IPS-20b (cell line): ENCODE measurements around the gene OTULINL.
A peak's percentile ranks its signal among the peaks of the same experiment; 100 is the strongest.
"Not testable (repeated sequence)": the region's sequence is repeated elsewhere in the genome, so short reads cannot be mapped to it uniquely, and the experiment has no call there.

ENCODE experiments used
- H3K27ac ChIP-seq: one replicate; pipeline ENCODE4 v1.5.1; 2013; ENCODE audit warnings: low read length
- H3K27me3 ChIP-seq: 2 replicates; pipeline ENCODE4 v1.6.1; 2013; ENCODE audit warnings: mild to moderate bottlenecking, low read length, inconsistent platforms; ENCODE audit not compliant: insufficient read depth
- H3K36me3 ChIP-seq: 2 replicates; pipeline ENCODE4 v1.6.1; 2013; ENCODE audit warnings: low read depth, mild to moderate bottlenecking, inconsistent platforms, low read length, moderate library complexity; ENCODE audit not compliant: insufficient read depth
- H3K4me1 ChIP-seq: 2 replicates; pipeline ENCODE4 v1.6.1; 2013; ENCODE audit warnings: mild to moderate bottlenecking, control low read depth, inconsistent platforms, low read length, moderate library complexity; ENCODE audit not compliant: insufficient read depth
- H3K4me3 ChIP-seq: 2 replicates; pipeline ENCODE4 v1.5.1; 2013; ENCODE audit warnings: mild to moderate bottlenecking, low read length, inconsistent platforms
- H3K9ac ChIP-seq: 2 replicates; pipeline ENCODE4 v1.6.1; 2013; ENCODE audit warnings: low read depth, mild to moderate bottlenecking, inconsistent platforms, low read length, moderate library complexity
- H3K9me3 ChIP-seq: 2 replicates; pipeline ENCODE4 v1.6.1; 2013; ENCODE audit warnings: mild to moderate bottlenecking, low read depth, low read length, inconsistent platforms; ENCODE audit not compliant: insufficient read depth

Gene OTULINL

GRCh38 chr5:14581106-14581890, at the start of gene OTULINL:
TSS of gene OTULINL (plus strand) at chr5:14581792. CDS start at chr5:14581895, 103 bp downstream.
- Histone ChIP-seq H3K27ac (no peak within 1 kb of the TSS), H3K4me3 (peak within 1 kb of the TSS; percentile 75), H3K4me1 (no peaks in the 10 kb centered on the region; the same call in 1 of the 2 replicates), H3K9ac (peak within 1 kb of the TSS; percentile 70; the same call in 1 of the 2 replicates), H3K36me3 (no peaks in the 10 kb centered on the region), H3K27me3 (peaks cover 51% of the 10 kb centered on the region), H3K9me3 (peaks cover 3% of the 10 kb centered on the region; the same call in 1 of the 2 replicates)

GRCh38 chr5:14532180-14532579, 49.4 kb upstream of the OTULINL start:
- no peaks in the 10 kb centered on the region for H3K9me3 ChIP-seq
- H3K27ac ChIP-seq: no peak overlapping the region

GRCh38 chr5:14534773-14535172, 46.8 kb upstream of the OTULINL start:
- no peak overlapping the region for H3K4me3 ChIP-seq
- no peaks in the 10 kb centered on the region for H3K27me3 ChIP-seq
- no peak overlapping the region for H3K9ac ChIP-seq
- H3K9me3 ChIP-seq: no peaks in the 10 kb centered on the region
- peaks cover 4% of the 10 kb centered on the region; the same call in 1 of the 2 replicates for H3K4me1 ChIP-seq
- H3K27ac ChIP-seq: no peak overlapping the region
- H3K36me3 ChIP-seq: no peaks in the 10 kb centered on the region

More at GRCh38 chr5:14532180-14532579, 49.4 kb upstream of the OTULINL start:
- Histone ChIP-seq H3K4me3 (no peak overlapping the region), H3K9ac (no peak overlapping the region), H3K36me3 (no peaks in the 10 kb centered on the region), H3K27me3 (no peaks in the 10 kb centered on the region), H3K4me1 (peaks cover 4% of the 10 kb centered on the region; the same call in 1 of the 2 replicates)

- no peaks in the 10 kb centered on the region for H3K9me3 ChIP-seq
- no peak overlapping the region for H3K4me3 ChIP-seq
- H3K27ac ChIP-seq: no peak overlapping the region
- no peaks in the 10 kb centered on the region for H3K36me3 ChIP-seq
- no peak overlapping the region for H3K9ac ChIP-seq
- no peaks in the 10 kb centered on the region for H3K4me1 ChIP-seq
- H3K27me3 ChIP-seq: no peaks in the 10 kb centered on the region
Measured at GRCh38 chr5:14545308-14545707, 36.3 kb upstream of the OTULINL start.

- Histone ChIP-seq H3K4me3 (no peak overlapping the region), H3K4me1 (no peaks in the 10 kb centered on the region), H3K27ac (no peak overlapping the region), H3K27me3 (no peaks in the 10 kb centered on the region), H3K9me3 (no peaks in the 10 kb centered on the region), H3K9ac (no peak overlapping the region), H3K36me3 (no peaks in the 10 kb centered on the region)
Measured at GRCh38 chr5:14545862-14546261, 35.7 kb upstream of the OTULINL start.

GRCh38 chr5:14547666-14548065, 33.9 kb upstream of the OTULINL start:
- Histone ChIP-seq H3K27me3 (no peaks in the 10 kb centered on the region), H3K36me3 (no peaks in the 10 kb centered on the region), H3K4me3 (no peak overlapping the region), H3K9me3 (no peaks in the 10 kb centered on the region; the same call in 1 of the 2 replicates), H3K4me1 (no peaks in the 10 kb centered on the region), H3K27ac (no peak overlapping the region), H3K9ac (no peak overlapping the region)

GRCh38 chr5:14551211-14551610, 30.4 kb upstream of the OTULINL start:
- H3K4me3 ChIP-seq: no peak overlapping the region
- no peaks in the 10 kb centered on the region for H3K4me1 ChIP-seq
- H3K27ac ChIP-seq: no peak overlapping the region
- H3K9me3 ChIP-seq: no peaks in the 10 kb centered on the region; the same call in 1 of the 2 replicates
- no peaks in the 10 kb centered on the region for H3K36me3 ChIP-seq
- no peaks in the 10 kb centered on the region for H3K27me3 ChIP-seq
- no peak overlapping the region for H3K9ac ChIP-seq

GRCh38 chr5:14552017-14552416, 29.6 kb upstream of the OTULINL start:
- Histone ChIP-seq H3K9me3 (no peaks in the 10 kb centered on the region; the same call in 1 of the 2 replicates), H3K36me3 (no peaks in the 10 kb centered on the region), H3K27ac (no peak overlapping the region), H3K9ac (no peak overlapping the region), H3K4me1 (no peaks in the 10 kb centered on the region), H3K27me3 (no peaks in the 10 kb centered on the region), H3K4me3 (no peak overlapping the region)

- not testable (repeated sequence) for H3K27me3 ChIP-seq, H3K4me3 ChIP-seq, H3K4me1 ChIP-seq, H3K27ac ChIP-seq, H3K9ac ChIP-seq, H3K36me3 ChIP-seq, H3K9me3 ChIP-seq
Measured at GRCh38 chr5:14554288-14554687, 27.3 kb upstream of the OTULINL start.

GRCh38 chr5:14556015-14556414, 25.6 kb upstream of the OTULINL start:
- Histone ChIP-seq H3K9ac (no peak overlapping the region), H3K4me3 (no peak overlapping the region), H3K4me1 (no peaks in the 10 kb centered on the region), H3K36me3 (no peaks in the 10 kb centered on the region), H3K27me3 (no peaks in the 10 kb centered on the region), H3K27ac (no peak overlapping the region), H3K9me3 (no peaks in the 10 kb centered on the region; the same call in 1 of the 2 replicates)

- Histone ChIP-seq H3K4me1 (no peaks in the 10 kb centered on the region), H3K36me3 (no peaks in the 10 kb centered on the region), H3K9ac (no peak overlapping the region), H3K4me3 (no peak overlapping the region), H3K9me3 (no peaks in the 10 kb centered on the region; the same call in 1 of the 2 replicates), H3K27ac (no peak overlapping the region), H3K27me3 (no peaks in the 10 kb centered on the region)
Measured at GRCh38 chr5:14557203-14557770, 24.3 kb upstream of the OTULINL start.
